ENCODE results near the gene PRKAR2A. TPM values are rescaled to one million over a fixed set of nuclear protein-coding genes. Genes with fewer than 3 reads are reported as not detected.

Gene PRKAR2A
- total and polyA plus RNA-seq, 9 of the 15 experiments (the other 6 are each of a cell fraction or from before 2014, with no cell fraction given) = 15.9 to 84.5 (median 37.6) TPM

DNA sequence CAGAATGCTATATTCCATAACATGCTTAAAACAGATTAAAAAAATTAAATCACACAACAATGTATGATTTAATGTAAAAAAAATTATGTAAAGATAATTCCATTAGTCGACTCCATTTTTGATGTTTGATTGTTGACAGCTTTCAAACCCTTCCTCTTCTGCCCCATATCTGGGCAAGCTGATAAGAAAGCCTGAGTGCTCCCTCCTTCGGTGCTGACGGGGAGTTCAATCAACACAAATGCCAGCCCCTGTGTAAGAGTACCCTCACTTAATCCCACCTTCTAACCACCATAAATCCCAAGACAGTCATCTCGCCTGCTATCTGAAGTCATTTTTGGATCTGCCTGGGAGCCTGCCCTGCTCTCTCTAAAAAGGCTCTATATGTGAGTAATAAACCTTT lies 70.8 kb downstream of the PRKAR2A start (continued):
- peak; percentile 20; the same call in 1 of the 2 replicates for TF ChIP-seq CBFA2T3 (IDR thresholded peaks at IDR 0.05)
- TF ChIP-seq KDM5B (IDR thresholded peaks at IDR 0.05; ENCODE audit: insufficient replicate concordance, low read depth, low read length) = no peak
- TF ChIP-seq SAFB (IDR thresholded peaks at IDR 0.05; ENCODE audit: borderline replicate concordance, low read depth, low read length) = no peak
- no peak for TF ChIP-seq PYGO2 (tag; IDR thresholded peaks at IDR 0.05)
- no peak for TF ChIP-seq SNIP1 (IDR thresholded peaks at IDR 0.05; ENCODE audit: low read depth)
- TF ChIP-seq ZNF263 (CRISPR knock-in tag; IDR thresholded peaks at IDR 0.05; ENCODE audit: borderline replicate concordance) = peak; percentile 83; the same call in 1 of the 2 replicates
- TF ChIP-seq, protein P1, sequence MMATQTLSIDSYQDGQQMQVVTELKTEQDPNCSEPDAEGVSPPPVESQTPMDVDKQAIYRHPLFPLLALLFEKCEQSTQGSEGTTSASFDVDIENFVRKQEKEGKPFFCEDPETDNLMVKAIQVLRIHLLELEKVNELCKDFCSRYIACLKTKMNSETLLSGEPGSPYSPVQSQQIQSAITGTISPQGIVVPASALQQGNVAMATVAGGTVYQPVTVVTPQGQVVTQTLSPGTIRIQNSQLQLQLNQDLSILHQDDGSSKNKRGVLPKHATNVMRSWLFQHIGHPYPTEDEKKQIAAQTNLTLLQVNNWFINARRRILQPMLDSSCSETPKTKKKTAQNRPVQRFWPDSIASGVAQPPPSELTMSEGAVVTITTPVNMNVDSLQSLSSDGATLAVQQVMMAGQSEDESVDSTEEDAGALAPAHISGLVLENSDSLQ (IDR thresholded peaks at IDR 0.05) = peak; percentile 20; the same call in 1 of the 2 replicates
- no peak for TF ChIP-seq ZNF12 (CRISPR knock-in tag; IDR thresholded peaks at IDR 0.05)
- no peak for TF ChIP-seq GABPB1 (CRISPR knock-in tag; IDR thresholded peaks at IDR 0.05)
- TF ChIP-seq, protein P2, sequence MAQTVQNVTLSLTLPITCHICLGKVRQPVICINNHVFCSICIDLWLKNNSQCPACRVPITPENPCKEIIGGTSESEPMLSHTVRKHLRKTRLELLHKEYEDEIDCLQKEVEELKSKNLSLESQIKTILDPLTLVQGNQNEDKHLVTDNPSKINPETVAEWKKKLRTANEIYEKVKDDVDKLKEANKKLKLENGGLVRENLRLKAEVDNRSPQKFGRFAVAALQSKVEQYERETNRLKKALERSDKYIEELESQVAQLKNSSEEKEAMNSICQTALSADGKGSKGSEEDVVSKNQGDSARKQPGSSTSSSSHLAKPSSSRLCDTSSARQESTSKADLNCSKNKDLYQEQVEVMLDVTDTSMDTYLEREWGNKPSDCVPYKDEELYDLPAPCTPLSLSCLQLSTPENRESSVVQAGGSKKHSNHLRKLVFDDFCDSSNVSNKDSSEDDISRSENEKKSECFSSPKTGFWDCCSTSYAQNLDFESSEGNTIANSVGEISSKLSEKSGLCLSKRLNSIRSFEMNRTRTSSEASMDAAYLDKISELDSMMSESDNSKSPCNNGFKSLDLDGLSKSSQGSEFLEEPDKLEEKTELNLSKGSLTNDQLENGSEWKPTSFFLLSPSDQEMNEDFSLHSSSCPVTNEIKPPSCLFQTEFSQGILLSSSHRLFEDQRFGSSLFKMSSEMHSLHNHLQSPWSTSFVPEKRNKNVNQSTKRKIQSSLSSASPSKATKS (CRISPR knock-in tag; IDR thresholded peaks at IDR 0.05) = no peak
- TF ChIP-seq, protein P3, sequence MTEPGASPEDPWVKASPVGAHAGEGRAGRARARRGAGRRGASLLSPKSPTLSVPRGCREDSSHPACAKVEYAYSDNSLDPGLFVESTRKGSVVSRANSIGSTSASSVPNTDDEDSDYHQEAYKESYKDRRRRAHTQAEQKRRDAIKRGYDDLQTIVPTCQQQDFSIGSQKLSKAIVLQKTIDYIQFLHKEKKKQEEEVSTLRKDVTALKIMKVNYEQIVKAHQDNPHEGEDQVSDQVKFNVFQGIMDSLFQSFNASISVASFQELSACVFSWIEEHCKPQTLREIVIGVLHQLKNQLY (CRISPR knock-in tag; conservative IDR thresholded peaks at IDR 0.05) = no peak
- TF ChIP-seq MAZ (CRISPR knock-in tag; conservative IDR thresholded peaks at IDR 0.05 in 1 of 2, IDR thresholded peaks at IDR 0.05 in 1 of 2) = no peak
- TF ChIP-seq ZNF586 (CRISPR knock-in tag; conservative IDR thresholded peaks at IDR 0.05) = no peak
- TF ChIP-seq, protein P4, sequence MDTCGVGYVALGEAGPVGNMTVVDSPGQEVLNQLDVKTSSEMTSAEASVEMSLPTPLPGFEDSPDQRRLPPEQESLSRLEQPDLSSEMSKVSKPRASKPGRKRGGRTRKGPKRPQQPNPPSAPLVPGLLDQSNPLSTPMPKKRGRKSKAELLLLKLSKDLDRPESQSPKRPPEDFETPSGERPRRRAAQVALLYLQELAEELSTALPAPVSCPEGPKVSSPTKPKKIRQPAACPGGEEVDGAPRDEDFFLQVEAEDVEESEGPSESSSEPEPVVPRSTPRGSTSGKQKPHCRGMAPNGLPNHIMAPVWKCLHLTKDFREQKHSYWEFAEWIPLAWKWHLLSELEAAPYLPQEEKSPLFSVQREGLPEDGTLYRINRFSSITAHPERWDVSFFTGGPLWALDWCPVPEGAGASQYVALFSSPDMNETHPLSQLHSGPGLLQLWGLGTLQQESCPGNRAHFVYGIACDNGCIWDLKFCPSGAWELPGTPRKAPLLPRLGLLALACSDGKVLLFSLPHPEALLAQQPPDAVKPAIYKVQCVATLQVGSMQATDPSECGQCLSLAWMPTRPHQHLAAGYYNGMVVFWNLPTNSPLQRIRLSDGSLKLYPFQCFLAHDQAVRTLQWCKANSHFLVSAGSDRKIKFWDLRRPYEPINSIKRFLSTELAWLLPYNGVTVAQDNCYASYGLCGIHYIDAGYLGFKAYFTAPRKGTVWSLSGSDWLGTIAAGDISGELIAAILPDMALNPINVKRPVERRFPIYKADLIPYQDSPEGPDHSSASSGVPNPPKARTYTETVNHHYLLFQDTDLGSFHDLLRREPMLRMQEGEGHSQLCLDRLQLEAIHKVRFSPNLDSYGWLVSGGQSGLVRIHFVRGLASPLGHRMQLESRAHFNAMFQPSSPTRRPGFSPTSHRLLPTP (IDR thresholded peaks at IDR 0.05; ENCODE audit: borderline replicate concordance, extremely low read depth, insufficient read length) = no peak
- TF ChIP-seq KDM1A (IDR thresholded peaks at IDR 0.05) = no peak
- no peak for TF ChIP-seq POLR2AphosphoS5 (IDR thresholded peaks at IDR 0.05; ENCODE audit: control insufficient read depth, insufficient read depth, low read depth, low read length)
- no peak for TF ChIP-seq PHF20 (IDR thresholded peaks at IDR 0.05; ENCODE audit: partially characterized antibody)
- TF ChIP-seq STAT5B (CRISPR knock-in tag; IDR thresholded peaks at IDR 0.05) = no peak
- TF ChIP-seq CEBPB (tag; IDR thresholded peaks at IDR 0.05) = no peak
- no peak for TF ChIP-seq ZNF41 (CRISPR knock-in tag; conservative IDR thresholded peaks at IDR 0.05)
- no peak for TF ChIP-seq DPF2 (IDR thresholded peaks at IDR 0.05)
- no peak for TF ChIP-seq RFX7 (CRISPR knock-in tag; IDR thresholded peaks at IDR 0.05)

Measured in K562 (cell line).